Lower leg skin (tissue), 3 donors: ENCODE measurements around the gene LTBP2.

Experiments used
- POLR2A ChIP-seq, 2 donors: fragments of 450-650 bp; IDR thresholded peaks; one replicate each; pipeline ENCODE4 v1.6.1; 2016 to 2017; ENCODE audit warnings: antibody characterized with exemption in 2 of 2, mild to moderate bottlenecking in 1 of 2, moderate library complexity in 1 of 2
- TF ChIP-seq, protein P1 (sequence below), 3 donors: fragments of 450-650 bp; IDR thresholded peaks; one replicate each; pipeline ENCODE4 v1.5.1; 2016; ENCODE audit warnings: antibody characterized with exemption in 3 of 3, mild to moderate bottlenecking in 3 of 3, moderate library complexity in 2 of 3

- TF ChIP-seq, protein P1, sequence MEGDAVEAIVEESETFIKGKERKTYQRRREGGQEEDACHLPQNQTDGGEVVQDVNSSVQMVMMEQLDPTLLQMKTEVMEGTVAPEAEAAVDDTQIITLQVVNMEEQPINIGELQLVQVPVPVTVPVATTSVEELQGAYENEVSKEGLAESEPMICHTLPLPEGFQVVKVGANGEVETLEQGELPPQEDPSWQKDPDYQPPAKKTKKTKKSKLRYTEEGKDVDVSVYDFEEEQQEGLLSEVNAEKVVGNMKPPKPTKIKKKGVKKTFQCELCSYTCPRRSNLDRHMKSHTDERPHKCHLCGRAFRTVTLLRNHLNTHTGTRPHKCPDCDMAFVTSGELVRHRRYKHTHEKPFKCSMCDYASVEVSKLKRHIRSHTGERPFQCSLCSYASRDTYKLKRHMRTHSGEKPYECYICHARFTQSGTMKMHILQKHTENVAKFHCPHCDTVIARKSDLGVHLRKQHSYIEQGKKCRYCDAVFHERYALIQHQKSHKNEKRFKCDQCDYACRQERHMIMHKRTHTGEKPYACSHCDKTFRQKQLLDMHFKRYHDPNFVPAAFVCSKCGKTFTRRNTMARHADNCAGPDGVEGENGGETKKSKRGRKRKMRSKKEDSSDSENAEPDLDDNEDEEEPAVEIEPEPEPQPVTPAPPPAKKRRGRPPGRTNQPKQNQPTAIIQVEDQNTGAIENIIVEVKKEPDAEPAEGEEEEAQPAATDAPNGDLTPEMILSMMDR (IDR thresholded peaks at IDR 0.05): no peak
- TF ChIP-seq POLR2A (IDR thresholded peaks at IDR 0.05): no peak
These were observed 97.5 kb downstream of the LTBP2 start for GRCh38 chr14:74514471-74514941.
